GM12892 (cell line): Measurements from ENCODE around the gene DOCK10.
A peak's percentile ranks its signal among the peaks of the same experiment; 100 is the strongest.

Experiments
- POLR2A ChIP-seq: IDR thresholded peaks from 2 replicates; pipeline ENCODE4 v1.6.1; 2011; ENCODE audit warnings: low read depth, low read length, control low read depth
- POLR2AphosphoS5 ChIP-seq: IDR thresholded peaks from 2 replicates; pipeline ENCODE4 v1.6.1; 2011; ENCODE audit warnings: low read depth, low read length, control low read depth
- TAF1 ChIP-seq: IDR thresholded peaks from 2 replicates; pipeline ENCODE4 v1.6.1; 2011; ENCODE audit warnings: low read depth, mild to moderate bottlenecking, control low read depth, low read length, borderline replicate concordance

DNA sequence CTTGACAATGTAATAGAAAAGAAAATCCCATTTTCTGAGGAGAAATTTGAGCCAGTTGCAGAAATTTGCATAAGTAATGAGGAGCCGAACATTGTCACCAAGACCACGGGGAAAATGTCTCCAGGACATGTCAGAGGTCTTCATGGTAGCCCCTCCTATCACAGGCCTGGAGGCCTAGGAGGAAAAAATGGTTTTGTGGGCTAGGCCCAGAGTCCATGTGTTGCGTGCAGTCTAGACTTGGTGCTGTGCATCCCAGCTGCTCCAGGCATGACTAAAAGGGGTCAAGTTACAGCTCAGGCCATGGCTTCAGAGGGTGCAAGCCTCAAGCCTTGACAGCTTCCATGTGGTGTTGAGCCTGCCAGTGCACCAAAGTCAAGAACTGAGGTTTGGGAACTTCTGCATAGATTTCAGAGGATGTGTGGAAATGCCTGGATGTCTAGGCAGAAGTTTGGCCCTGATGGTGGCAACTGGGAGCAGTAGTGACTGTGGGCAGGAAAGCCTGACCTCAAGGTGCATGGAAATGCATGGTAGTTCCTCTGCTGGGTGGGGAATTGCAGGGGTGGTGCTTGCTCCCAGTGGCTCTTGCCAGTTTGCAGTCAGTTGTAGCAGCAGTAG lies 284.2 kb downstream of the DOCK10 start:
- no peak for TF ChIP-seq TAF1
- TF ChIP-seq POLR2AphosphoS5, result 0 out of 2 replicates have a peak, but pooled peaks have one; percentile 23
- TF ChIP-seq POLR2A, result no peak
